ENCODE data around the gene NOX1.

DNA sequence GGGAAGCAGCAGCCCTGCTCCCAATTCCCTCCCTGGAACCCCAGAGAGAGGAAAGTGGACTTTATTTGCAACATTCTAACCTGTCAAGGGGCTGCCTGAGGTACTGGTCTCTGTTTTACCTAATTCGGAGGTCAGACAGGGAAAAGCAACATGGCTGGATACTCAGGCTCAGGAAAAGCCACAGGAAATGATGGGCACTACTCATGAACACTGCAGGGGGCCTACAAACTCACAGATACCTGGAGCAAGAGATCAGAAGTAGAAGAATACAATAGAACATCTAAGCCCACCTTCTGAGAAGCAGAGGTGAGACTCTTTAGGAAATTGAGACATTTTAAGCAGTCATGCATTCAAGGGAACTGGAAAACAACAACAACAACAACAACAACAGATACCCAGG is 69.4 kb downstream of the NOX1 start:
- TF ChIP-seq POLR2AphosphoS5 (IDR thresholded peaks at IDR 0.05), result no peak
- TF ChIP-seq, protein P1, sequence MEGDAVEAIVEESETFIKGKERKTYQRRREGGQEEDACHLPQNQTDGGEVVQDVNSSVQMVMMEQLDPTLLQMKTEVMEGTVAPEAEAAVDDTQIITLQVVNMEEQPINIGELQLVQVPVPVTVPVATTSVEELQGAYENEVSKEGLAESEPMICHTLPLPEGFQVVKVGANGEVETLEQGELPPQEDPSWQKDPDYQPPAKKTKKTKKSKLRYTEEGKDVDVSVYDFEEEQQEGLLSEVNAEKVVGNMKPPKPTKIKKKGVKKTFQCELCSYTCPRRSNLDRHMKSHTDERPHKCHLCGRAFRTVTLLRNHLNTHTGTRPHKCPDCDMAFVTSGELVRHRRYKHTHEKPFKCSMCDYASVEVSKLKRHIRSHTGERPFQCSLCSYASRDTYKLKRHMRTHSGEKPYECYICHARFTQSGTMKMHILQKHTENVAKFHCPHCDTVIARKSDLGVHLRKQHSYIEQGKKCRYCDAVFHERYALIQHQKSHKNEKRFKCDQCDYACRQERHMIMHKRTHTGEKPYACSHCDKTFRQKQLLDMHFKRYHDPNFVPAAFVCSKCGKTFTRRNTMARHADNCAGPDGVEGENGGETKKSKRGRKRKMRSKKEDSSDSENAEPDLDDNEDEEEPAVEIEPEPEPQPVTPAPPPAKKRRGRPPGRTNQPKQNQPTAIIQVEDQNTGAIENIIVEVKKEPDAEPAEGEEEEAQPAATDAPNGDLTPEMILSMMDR (IDR thresholded peaks at IDR 0.05 in 8 of 11, conservative IDR thresholded peaks at IDR 0.05 in 3 of 11), result no peak
